GM12878 (cell line): Measurements from ENCODE around the gene IGSF11. TPM values are rescaled to one million over a fixed set of nuclear protein-coding genes. Genes with fewer than 3 reads are reported as not detected.

Source experiments
- ATAC-seq: fragments of 200-7000 bp; cut with Tn5 transposase; 3 replicates; pipeline ENCODE4 v1.9.1; 2020; ENCODE audit warnings: mild to moderate bottlenecking, moderate library complexity
- BruUV-seq: library from RNA; stranded (reverse); fragments of 400-500 nt; replicated peaks from 2 replicates; lab custom pipeline; 2021; lab: Mats Ljungman, UMichigan
- CTCF ChIA-PET: fragments of 300-600 bp; sonication (Branson Sonifier 250); formaldehyde crosslinking; extraction: SDS; loops from one replicate; lab custom pipeline; 2021; ENCODE audit warnings: inconsistent platforms; lab: Yijun Ruan, JAX
- POLR2A ChIA-PET: fragments of 350-600 bp; formaldehyde crosslinking; extraction: SDS; loops from one replicate; lab custom pipeline; 2021; ENCODE audit warnings: inconsistent platforms; lab: Charles Lee
- RAD21 ChIA-PET: fragments of 300-600 bp; sonication (Branson Sonifier 250); formaldehyde crosslinking; loops from one replicate; lab custom pipeline; 2023; ENCODE audit warnings: antibody characterized with exemption; ENCODE audit not compliant: unreplicated experiment; lab: Charles Lee
- SMC1A ChIA-PET: fragments of 300-600 bp; sonication (Branson Sonifier 250); formaldehyde crosslinking; loops from one replicate; lab custom pipeline; 2023; ENCODE audit not compliant: unreplicated experiment, uncharacterized antibody; lab: Charles Lee
- DNase-seq: peaks from one replicate; pipeline ENCODE4 v3.0.0-alpha.2; 2011; ENCODE audit warnings: low read depth, low spot score
- FAIRE-seq: peaks from 3 replicates; lab custom pipeline; 2011; peaks lifted over from hg19 to GRCh38; lab: Jason Lieb, UNC
- H2AFZ ChIP-seq: 2 replicates; pipeline ENCODE4 v1.6.0; 2011; ENCODE audit warnings: low read depth, low read length, control low read depth; ENCODE audit not compliant: control insufficient read depth
- H3K27ac ChIP-seq: 2 replicates; pipeline ENCODE4 v1.5.1; 2011; ENCODE audit warnings: control low read depth; ENCODE audit not compliant: control insufficient read depth, insufficient read depth
- H3K27me3 ChIP-seq, 2 experiments: replicated peaks in 1 of 2; 2 replicates each; pipeline versions ENCODE4 v1.6.0 to v1.6.1; 2011; ENCODE audit warnings: low read length in 1 of 2; ENCODE audit not compliant: control insufficient read depth in 2 of 2, insufficient read depth in 2 of 2
- H3K36me3 ChIP-seq, 2 experiments: 2 replicates each; pipeline ENCODE4 v1.5.1; 2011; ENCODE audit warnings: low read length in 1 of 2; ENCODE audit not compliant: control insufficient read depth in 2 of 2, insufficient read depth in 2 of 2
- H3K4me1 ChIP-seq: 2 replicates; pipeline ENCODE4 v1.6.1; 2011; ENCODE audit warnings: mild to moderate bottlenecking, low read length, moderate library complexity, mixed read lengths; ENCODE audit not compliant: control insufficient read depth, insufficient read depth
- H3K4me2 ChIP-seq: 2 replicates; pipeline ENCODE4 v1.6.0; 2011; ENCODE audit warnings: control low read depth; ENCODE audit not compliant: control insufficient read depth, insufficient read depth
- H3K4me3 ChIP-seq: fragments of 200-600 bp; sonication (generic); 2 replicates; pipeline ENCODE4 v1.5.1; 2016
- H3K79me2 ChIP-seq: 2 replicates; pipeline ENCODE4 v1.6.0; 2011; ENCODE audit warnings: low read length; ENCODE audit not compliant: control insufficient read depth, insufficient read depth
- H3K9ac ChIP-seq: 2 replicates; pipeline ENCODE4 v1.8.0; 2011; ENCODE audit warnings: low read length, control low read depth, mixed read lengths; ENCODE audit not compliant: control insufficient read depth, insufficient read depth
- H3K9me3 ChIP-seq: replicated peaks from 3 replicates; pipeline ENCODE4 v1.5.1; 2011; ENCODE audit warnings: mild to moderate bottlenecking, low read length; ENCODE audit not compliant: control insufficient read depth, insufficient read depth
- H4K20me1 ChIP-seq: 2 replicates; pipeline ENCODE4 v1.6.0; 2011; ENCODE audit not compliant: control insufficient read depth, insufficient read depth
- MTA3 ChIP-seq: IDR thresholded peaks from 2 replicates; pipeline ENCODE4 v1.6.1; 2012; ENCODE audit warnings: low read length, inconsistent platforms, borderline replicate concordance
- NFXL1 ChIP-seq: fragments of 450-650 bp; IDR thresholded peaks from 2 replicates; pipeline ENCODE4 v1.6.1; 2017; ENCODE audit warnings: antibody characterized with exemption, mild to moderate bottlenecking, borderline replicate concordance
- SMC3 ChIP-seq: IDR thresholded peaks from 2 replicates; pipeline ENCODE4 v1.6.1; 2011; ENCODE audit warnings: low read length, improper control_type of control experiment, borderline replicate concordance
- SUPT20H ChIP-seq: IDR thresholded peaks from 2 replicates; pipeline ENCODE4 v1.6.1; 2011; ENCODE audit warnings: low read depth, mild to moderate bottlenecking, low read length, moderate library complexity, borderline replicate concordance; ENCODE audit not compliant: control insufficient read depth
- TARDBP ChIP-seq: IDR thresholded peaks from 2 replicates; pipeline ENCODE4 v1.6.1; 2016; ENCODE audit warnings: borderline replicate concordance
- WGBS: methylation state at CpG from one replicate; pipeline ENCODE4 v1.1.6; 2016; ENCODE audit warnings: low lambda C conversion rate; ENCODE audit not compliant: insufficient replicate concordance, insufficient coverage; ENCODE audit errors: missing lambda C conversion rate; 5-methylcytosine and 5-hydroxymethylcytosine counted together
- in situ Hi-C: fragments of 300-500 bp; cut with MboI; formaldehyde crosslinking; loops from 9 replicates; pipeline ENCODE4 v1.14.3; 2018; ENCODE audit warnings: mixed read lengths
- intact Hi-C: fragments of 100-400 bp; cut with micrococcal nuclease; formaldehyde crosslinking; loops from one replicate; pipeline ENCODE4 v1.14.2; 2022; ENCODE audit not compliant: unreplicated experiment
- polyA plus RNA-seq, 11 experiments: library from polyadenylated mRNA; depleted of rRNA in 4 of 11; unstranded in 6 of 11; stranded (reverse) in 5 of 11; fragments of >200 nt; fragmentation: Nextera tagmentation in 4 of 11; fragmentation: Illumina TruSeq in 1 of 11; extraction: Ambion mirVana in 4 of 11; extraction: Trizol in 1 of 11; gene quantifications; 1 replicate in 1 of 11; 2 replicates in 10 of 11; pipeline versions ENCODE4 v1.2.1 to v1.2.3, GENCODE V29; 2011 to 2016; ENCODE audit warnings: inconsistent platforms in 2 of 11, missing spikeins in 2 of 11, low read depth in 1 of 11
- total RNA-seq, 4 experiments: library from RNA; depleted of rRNA in 3 of 4; stranded (reverse); fragments of >200 nt in 3 of 4; fragmentation: Illumina TruSeq in 1 of 4; extraction: Trizol in 1 of 4; gene quantifications; 2 replicates each; pipeline versions ENCODE4 v1.2.1 to v1.2.3, GENCODE V29; 2013 to 2021
- TF ChIP-seq, protein P1 (sequence below): fragments of 450-650 bp; IDR thresholded peaks from 2 replicates; pipeline ENCODE4 v1.6.1; 2016; ENCODE audit warnings: mild to moderate bottlenecking, moderate library complexity, borderline replicate concordance
- TF ChIP-seq, protein P2 (sequence below): fragments of 450-650 bp; formaldehyde crosslinking; IDR thresholded peaks from 2 replicates; pipeline ENCODE4 v1.4.0; 2020; ENCODE audit warnings: mild to moderate bottlenecking, moderate library complexity

The IGSF11 gene
- total and polyA plus RNA-seq, 10 of the 15 experiments (the other 5 are each of a cell fraction or from before 2014, with no cell fraction given), result 0.03 TPM; not detected in 9

DNA sequence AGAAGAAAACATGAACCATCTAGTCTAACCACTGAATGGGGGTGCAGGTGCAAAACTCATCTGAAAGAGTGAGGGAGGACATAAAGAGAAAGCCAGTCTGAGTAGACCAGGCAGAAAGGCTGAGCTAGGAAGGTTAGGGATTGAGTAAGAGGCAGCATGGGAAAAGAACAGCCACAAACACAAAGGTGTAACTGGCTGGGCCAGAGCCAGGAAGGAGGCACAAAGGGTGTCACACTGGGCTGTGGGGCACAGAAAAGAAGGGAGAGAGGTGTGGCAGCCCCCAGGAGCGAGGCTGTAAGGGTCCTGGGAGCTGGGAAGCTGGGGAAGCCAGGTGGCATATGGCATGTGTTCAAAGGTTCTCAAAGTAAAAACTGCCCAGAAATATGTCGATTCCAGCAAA is 18.7 kb downstream of the IGSF11 start:
- Histone ChIP-seq H3K79me2 (no peaks in the 10 kb centered on the region), H3K27ac (no peak overlapping the region), H3K4me1 (no peaks in the 10 kb centered on the region), H3K4me3 (no peak overlapping the region), H3K9me3 (no peaks in the 10 kb centered on the region), H4K20me1 (no peaks in the 10 kb centered on the region), H3K9ac (no peak overlapping the region), H2AFZ (no peak overlapping the region), H3K4me2 (no peak overlapping the region), H3K36me3 (no peaks in the 10 kb centered on the region), H3K27me3 (no peaks in the 10 kb centered on the region)
- DNase-seq (no peak), FAIRE-seq (no peak), ATAC-seq (no peak)
- TF ChIP-seq, protein P1, sequence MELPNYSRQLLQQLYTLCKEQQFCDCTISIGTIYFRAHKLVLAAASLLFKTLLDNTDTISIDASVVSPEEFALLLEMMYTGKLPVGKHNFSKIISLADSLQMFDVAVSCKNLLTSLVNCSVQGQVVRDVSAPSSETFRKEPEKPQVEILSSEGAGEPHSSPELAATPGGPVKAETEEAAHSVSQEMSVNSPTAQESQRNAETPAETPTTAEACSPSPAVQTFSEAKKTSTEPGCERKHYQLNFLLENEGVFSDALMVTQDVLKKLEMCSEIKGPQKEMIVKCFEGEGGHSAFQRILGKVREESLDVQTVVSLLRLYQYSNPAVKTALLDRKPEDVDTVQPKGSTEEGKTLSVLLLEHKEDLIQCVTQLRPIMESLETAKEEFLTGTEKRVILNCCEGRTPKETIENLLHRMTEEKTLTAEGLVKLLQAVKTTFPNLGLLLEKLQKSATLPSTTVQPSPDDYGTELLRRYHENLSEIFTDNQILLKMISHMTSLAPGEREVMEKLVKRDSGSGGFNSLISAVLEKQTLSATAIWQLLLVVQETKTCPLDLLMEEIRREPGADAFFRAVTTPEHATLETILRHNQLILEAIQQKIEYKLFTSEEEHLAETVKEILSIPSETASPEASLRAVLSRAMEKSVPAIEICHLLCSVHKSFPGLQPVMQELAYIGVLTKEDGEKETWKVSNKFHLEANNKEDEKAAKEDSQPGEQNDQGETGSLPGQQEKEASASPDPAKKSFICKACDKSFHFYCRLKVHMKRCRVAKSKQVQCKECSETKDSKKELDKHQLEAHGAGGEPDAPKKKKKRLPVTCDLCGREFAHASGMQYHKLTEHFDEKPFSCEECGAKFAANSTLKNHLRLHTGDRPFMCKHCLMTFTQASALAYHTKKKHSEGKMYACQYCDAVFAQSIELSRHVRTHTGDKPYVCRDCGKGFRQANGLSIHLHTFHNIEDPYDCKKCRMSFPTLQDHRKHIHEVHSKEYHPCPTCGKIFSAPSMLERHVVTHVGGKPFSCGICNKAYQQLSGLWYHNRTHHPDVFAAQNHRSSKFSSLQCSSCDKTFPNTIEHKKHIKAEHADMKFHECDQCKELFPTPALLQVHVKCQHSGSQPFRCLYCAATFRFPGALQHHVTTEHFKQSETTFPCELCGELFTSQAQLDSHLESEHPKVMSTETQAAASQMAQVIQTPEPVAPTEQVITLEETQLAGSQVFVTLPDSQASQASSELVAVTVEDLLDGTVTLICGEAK, result no peak
- TF ChIP-seq TARDBP (no peak), SMC3 (no peak), SUPT20H (no peak), MTA3 (no peak), NFXL1 (no peak)
- TF ChIP-seq, protein P2, sequence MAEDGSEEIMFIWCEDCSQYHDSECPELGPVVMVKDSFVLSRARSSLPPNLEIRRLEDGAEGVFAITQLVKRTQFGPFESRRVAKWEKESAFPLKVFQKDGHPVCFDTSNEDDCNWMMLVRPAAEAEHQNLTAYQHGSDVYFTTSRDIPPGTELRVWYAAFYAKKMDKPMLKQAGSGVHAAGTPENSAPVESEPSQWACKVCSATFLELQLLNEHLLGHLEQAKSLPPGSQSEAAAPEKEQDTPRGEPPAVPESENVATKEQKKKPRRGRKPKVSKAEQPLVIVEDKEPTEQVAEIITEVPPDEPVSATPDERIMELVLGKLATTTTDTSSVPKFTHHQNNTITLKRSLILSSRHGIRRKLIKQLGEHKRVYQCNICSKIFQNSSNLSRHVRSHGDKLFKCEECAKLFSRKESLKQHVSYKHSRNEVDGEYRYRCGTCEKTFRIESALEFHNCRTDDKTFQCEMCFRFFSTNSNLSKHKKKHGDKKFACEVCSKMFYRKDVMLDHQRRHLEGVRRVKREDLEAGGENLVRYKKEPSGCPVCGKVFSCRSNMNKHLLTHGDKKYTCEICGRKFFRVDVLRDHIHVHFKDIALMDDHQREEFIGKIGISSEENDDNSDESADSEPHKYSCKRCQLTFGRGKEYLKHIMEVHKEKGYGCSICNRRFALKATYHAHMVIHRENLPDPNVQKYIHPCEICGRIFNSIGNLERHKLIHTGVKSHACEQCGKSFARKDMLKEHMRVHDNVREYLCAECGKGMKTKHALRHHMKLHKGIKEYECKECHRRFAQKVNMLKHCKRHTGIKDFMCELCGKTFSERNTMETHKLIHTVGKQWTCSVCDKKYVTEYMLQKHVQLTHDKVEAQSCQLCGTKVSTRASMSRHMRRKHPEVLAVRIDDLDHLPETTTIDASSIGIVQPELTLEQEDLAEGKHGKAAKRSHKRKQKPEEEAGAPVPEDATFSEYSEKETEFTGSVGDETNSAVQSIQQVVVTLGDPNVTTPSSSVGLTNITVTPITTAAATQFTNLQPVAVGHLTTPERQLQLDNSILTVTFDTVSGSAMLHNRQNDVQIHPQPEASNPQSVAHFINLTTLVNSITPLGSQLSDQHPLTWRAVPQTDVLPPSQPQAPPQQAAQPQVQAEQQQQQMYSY (CRISPR knock-in tag), result no peak
- intact Hi-C loops (no loop called here), in situ Hi-C loops (no loop called here)
- ChIA-PET RAD21 (no interaction called here), SMC1A (no interaction called here), POLR2A (no interaction called here), CTCF (no interaction called here)
- 3% methylated on average over 2 of the region's 2 CpGs for WGBS
- no TSS peak for BruUV-seq
